NT2/D1 (cell line): Measurements from ENCODE around the gene CAPN12.

ENCODE experiments used
- SUZ12 ChIP-seq: IDR thresholded peaks from 2 replicates; pipeline ENCODE4 v1.6.1; 2011; ENCODE audit not compliant: insufficient read length, insufficient read depth; ENCODE audit errors: extremely low read depth
- YY1 ChIP-seq: IDR thresholded peaks from 2 replicates; pipeline ENCODE4 v1.6.1; 2011; ENCODE audit not compliant: insufficient read length, insufficient read depth
- ZNF274 ChIP-seq: IDR thresholded peaks from 2 replicates; pipeline ENCODE4 v1.6.1; 2011; ENCODE audit warnings: mild to moderate bottlenecking, low read depth, low read length

GRCh38 chr19:38699647-38700349, 44.5 kb downstream of the CAPN12 start:
- no peak for TF ChIP-seq ZNF274
- no peak for TF ChIP-seq SUZ12
- TF ChIP-seq YY1, result no peak
